HPDE6-E6E7 (cell line): ENCODE results near the gene RIMKLA.

Experiments
- DNase-seq: peaks from one replicate; pipeline ENCODE4 v3.0.0; 2011; ENCODE audit warnings: missing footprints; ENCODE audit errors: extremely low spot score

RIMKLA gene

DNA sequence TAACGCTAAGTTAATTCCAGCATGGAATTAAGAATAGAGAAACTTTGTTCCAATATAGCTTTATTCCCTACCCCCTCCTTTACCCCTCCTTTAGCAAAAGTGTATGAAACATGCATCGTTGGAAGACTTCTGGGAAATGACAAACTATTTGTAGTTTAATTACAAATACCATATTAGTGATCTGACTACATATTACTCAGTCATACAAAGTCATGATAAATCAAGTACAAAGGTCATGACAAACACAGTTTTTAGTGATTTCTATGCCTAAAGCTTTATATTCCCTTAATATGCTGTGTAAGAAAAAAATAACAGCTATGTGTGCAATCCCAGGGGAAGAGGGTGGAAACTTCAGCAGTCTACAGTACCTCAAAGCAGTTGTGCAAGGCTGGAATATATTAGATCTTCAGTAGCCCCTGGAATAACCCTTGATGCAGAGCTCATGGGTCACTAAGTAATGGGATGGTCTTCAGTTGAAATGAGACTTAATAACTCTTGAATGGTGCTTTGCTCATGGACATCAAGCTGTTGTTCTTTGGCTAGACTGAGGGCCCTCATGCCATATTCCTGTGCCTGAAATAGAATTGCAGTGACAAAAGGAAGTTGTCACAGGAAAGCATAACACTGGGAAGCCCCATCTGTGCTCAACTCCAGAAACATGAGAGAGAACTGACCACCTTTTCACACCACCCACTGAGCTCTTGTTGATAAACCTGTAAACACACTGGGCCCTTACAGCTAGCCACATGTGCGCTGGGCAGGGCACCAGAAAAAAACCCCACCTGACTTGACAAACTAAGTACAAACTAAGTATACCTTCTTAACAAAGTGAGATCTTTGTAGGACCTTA, 49.9 kb downstream of the RIMKLA start:
- no peak for DNase-seq

DNA sequence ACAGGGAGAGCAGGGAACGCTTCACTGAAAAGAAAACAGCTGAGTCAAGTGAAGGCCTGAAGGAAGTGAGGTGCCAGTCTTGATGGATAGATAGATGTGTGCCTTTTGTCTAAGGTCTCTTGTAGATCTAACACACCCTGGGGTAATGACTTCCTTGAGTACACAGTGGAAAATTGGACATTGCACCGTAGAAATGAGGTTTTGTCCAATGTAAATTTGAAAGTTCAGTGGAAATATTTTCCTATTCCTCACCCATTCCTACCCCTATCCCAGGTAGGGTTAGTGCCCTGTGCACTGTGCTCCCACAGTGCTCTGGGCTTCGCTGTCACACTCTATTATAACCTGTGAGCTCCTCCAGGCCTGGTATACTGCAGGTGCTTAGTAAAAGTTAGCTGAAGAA, 50.9 kb downstream of the RIMKLA start:
- DNase-seq = no peak

DNA sequence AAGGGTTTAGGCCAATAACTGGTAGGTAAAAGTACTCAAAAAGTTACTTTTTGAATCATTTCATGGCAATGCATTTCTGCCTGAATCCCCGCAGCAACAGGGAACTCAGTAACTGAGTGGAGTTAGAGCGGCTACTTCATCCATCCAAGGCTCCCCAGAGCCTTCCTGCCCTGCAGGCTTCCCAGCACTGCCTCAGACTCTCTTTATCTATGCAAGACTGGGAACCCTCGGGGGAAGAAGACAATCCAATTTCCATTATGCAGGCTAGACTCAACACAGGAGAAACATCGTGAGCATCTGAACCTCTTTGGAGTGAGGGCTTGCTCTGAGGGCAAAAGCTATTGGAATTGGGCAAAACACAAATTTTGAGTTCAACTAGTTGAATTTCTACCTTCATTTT, 52.1 kb downstream of the RIMKLA start:
- DNase-seq = no peak

DNA sequence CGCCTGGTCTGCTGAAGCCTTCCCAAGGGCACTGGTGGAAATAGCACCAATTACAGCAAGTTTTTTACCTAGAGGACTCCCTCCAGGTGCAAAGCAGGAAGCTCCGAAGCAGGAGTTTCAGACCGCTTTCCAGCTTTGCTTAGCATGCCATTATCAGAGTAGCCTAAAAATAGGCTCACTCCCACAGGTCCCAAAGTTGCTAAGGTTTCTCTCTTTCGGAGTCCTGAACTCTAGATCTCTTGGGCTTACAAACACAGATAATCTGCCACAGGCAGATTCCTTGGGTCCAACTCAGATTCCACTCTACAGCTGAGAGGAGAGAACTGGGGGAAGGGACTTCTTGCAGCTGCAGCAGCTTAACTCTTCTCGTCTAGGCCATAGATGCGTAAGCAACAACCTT, 52.8 kb downstream of the RIMKLA start:
- DNase-seq = no peak

DNA sequence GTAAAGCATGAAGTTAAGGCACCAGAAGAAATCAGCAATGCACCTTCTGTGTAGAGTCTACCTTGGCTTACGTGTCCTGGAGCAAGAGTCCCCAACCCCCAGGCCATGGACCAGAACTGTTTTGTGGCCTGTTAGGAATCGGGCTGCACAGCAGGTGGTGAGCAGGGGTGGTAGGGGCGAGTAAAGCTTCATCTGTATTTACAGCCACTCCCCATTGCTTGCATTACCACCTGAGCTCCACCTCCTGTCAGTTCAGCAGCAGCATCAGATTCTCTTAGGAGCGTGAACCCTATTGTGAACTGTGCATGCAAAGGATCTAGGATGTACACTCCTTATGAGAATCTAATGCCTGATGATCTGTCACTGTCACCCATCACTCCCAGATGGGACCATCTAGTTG, 53.7 kb downstream of the RIMKLA start:
- DNase-seq = no peak

DNA sequence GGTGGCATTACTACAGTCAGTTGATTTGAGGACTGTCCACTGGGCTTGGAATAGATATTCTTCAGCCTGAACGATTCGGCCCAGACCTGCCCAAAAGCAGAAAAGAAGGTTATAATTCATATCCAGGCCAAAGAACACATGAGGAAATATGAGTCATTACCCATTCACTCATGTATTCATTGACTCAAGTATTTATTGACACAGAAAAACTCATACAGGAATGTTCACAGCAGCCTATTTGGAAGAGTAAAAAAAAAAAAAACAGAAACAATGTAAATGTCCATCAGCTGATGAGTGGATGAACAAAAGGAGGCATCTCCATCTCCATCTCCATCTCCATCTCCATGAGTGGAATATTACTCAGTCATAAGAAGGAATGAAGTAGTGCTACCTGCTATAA, 59.3 kb downstream of the RIMKLA start:
- peak; percentile 77 for DNase-seq

DNA sequence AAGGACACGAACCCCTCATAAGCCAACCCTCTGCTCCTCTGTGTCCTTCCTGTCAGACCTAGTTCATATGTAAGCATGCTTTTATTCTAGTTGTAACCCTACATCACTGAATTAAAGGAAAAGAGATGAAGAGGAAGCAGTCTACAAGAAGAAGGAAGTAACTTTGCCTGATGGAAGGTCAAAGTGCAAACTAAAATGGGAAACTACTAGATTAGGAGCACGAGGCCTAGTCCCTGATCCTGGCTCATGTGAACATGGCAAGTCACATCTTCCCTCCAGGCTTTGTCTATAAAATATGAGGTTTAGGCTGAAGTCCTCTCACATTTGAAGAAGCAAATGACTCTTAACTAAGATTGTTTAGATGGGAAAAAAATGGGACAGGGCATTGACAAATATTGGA, 62.1 kb downstream of the RIMKLA start:
- no peak for DNase-seq

DNA sequence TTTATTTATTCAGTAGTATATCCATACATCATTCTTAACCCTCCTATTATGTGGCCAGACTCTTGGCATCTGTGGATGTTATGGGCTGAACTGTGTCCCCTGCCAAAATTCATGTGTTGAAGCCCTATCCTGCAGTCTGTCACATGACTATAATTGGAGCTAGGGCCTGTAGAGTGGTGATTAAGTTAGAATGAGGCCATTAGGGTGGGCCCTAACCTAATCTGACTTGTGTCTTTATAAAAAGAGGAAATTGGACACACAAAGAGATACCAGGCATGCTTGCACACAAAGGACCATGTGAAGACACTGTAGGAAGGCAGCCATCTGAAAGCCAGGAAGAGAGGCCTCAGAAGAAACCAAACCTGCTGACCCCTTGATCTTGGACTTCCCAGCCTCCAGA, 68.7 kb downstream of the RIMKLA start:
- no peak for DNase-seq

GRCh38 chr1:42450061-42450460, 69.5 kb downstream of the RIMKLA start:
- no peak for DNase-seq

DNA sequence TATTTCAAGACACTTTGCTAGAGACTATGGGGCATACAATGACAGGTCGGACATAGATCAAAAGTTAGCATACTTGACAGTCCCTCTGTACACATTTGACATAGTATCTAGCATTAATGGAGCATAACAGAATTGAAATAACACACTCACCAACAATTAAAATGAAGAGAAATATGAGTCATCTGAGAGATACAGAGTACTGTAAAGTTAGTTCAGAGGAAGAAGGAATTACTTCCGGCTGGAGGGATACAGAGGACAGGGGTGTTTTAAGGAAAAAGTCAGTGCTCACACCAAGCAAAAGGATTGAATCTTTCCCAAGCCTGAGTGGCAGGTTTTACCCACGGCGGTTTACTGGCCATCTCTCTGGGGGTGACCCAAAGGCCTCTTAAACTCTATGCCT, 72.8 kb downstream of the RIMKLA start:
- DNase-seq = no peak

DNA sequence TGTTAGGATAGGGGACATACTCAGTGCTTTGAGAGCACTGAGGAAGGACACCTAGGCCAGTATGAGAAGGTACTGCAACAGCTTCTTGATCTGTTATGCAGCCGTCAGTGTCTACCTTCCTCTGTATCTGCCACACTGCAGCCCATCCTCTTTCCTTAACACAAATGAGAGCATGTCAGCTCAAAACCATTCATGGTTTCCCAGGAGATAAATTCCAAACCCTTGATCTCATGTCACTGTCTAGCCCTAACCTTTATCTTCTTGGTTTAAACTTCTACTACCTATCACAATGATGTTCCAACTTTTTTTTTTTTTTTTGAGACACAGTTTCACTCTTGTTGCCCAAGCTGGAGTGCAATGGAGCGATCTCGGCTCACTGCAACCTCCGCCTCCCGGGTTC, 73.8 kb downstream of the RIMKLA start:
- DNase-seq = no peak

- DNase-seq = peak; percentile 87
Observed at GRCh38 chr1:42456010-42456753, 75.6 kb downstream of the RIMKLA start, which contains the start of the genes PPCS and ZMYND12. TSS of gene PPCS (plus strand) at chr1:42456543. CDS start at chr1:42456566, 23 bp downstream. TSS of gene ZMYND12 (minus strand) at chr1:42456022. CDS start at chr1:42455997, 25 bp downstream.

DNA sequence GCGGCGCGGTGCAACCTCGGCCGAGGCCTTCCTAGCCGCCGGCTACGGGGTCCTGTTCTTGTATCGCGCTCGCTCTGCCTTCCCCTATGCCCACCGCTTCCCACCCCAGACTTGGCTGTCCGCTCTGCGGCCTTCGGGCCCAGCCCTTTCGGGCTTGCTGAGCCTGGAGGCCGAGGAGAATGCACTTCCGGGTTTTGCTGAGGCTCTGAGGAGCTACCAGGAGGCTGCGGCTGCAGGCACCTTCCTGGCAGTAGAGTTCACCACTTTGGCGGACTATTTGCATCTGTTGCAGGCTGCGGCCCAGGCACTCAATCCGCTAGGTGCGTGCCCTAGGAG, 76.1 kb downstream of the RIMKLA start:
- peak; percentile 49 for DNase-seq

DNA sequence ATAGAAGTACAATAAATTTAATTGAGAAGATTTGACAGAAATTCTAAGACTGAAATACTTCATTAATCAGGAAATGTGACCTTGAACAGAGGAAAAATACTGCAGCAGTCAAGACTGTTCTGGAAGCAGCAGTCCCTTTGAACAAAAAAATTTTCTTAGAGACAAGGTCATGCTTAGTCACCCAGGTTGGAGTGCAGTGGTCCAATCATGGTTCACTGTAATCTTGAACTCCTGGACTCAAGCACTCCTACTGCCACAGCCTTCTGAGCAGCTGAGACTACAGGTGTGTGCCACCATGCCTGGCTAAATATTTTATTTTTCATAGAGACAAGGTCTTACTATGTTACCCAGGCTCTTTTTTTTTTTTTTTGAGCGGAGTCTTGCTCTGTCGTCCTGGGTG, 80.6 kb downstream of the RIMKLA start:
- no peak for DNase-seq

- peak; percentile 98 for DNase-seq
Observed at GRCh38 chr1:42462828-42463763, 82.5 kb downstream of the RIMKLA start, which contains the start of gene CCDC30. TSS of gene CCDC30 (plus strand) at chr1:42463286. CDS start at chr1:42480552, 17,266 bp downstream.

DNA sequence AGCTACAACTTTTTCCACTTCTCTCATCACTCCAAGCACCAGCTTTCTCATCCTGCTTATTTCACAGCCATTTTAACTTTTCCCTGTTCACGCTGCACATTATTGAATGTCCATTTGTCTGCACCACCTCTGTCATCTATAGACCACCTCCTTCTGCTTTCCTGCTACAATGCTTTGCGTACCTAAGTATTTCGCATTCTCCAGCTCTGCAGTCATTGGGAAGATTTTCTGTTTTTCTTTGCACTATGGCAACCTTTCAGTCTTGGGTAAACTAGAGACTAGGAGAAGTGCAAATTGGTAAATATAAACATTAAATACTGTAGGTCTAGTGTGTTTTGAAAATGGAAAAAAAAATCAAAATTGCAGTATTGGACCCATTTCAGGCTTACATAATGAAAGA, 83.3 kb downstream of the RIMKLA start:
- no peak for DNase-seq

DNA sequence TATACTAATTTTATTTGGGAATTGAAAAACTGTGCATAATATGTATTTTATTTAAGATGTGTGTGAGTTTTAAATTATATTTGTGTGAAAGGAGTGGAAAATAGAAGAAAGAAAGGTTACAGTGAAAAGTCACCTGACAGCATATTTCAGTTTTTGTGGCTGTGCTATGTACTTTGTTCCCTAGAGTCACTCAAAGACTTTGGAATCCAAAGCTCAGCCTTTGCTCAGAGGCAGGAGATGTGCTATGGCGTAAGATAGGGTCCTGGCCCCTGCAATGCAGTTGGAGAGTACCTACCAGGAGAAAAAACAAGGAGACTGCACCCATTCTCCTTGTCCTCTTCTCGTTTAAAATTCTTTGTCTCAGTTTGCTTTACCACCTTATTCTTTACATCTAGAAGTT, 85.4 kb downstream of the RIMKLA start:
- no peak for DNase-seq

DNA sequence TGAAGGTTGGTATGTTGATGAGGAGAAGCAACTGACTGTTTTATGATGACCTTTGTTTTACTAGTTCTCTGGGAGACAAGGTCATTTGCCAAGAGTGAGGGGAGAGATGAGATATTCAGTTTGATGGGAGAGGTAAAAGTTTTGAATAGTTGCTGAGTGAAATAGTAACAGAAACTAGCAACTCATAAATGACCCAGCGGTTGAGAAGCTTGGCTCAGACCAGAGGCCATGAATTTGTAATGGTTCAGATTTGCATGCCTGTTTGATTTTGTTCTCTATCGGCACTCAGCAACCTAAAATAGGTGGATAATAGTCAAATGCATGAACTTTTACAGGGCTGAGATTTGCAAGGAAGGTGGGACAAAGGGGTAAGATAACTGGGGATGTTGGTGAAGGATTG, 89.1 kb downstream of the RIMKLA start:
- no peak for DNase-seq
